ENCODE measurements around the gene MTX1. TPM values are rescaled to one million over a fixed set of nuclear protein-coding genes. Genes with fewer than 3 reads are reported as not detected.

MTX1 gene
- total RNA-seq, 4 donors from 2014 or later = 37.9 to 75.5 (median 52.1) TPM

DNA sequence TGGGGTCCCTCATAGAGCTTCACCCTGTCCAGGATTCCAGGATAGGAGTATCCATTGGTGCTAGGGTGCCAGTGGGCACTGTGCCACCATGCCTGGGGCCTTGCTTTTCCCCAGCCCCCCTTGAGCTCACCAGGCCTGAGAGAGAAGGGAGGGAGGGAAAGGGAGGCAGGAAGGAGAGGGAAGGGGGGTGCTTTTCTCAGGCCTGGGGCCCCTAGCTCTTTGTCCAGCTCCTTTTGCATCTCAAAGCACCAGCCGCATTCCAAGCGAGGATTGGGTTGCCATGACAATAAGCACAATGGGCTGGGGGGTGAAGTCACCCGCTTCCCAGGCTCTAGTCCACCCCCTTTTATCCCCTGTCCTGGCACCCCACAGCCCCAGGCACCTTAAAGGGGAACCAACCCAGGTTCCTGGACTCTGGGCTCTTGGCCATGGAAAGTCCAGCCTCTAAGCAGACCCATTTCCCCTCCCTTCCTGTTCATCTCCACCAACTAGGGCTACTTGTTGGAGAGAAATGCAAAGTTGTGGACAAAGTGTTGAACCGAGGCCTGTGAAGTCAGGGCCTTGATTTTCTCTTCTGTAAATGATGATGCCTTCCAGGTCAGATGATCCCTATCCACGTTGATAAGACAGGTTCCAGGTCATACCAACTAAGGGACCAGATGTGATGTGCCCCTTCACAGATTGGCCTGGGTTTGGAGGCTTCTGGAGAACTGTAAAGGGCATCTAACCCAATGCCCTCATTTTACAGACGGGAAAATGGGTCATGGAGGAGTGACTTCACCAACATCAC, 12.2 kb upstream of the MTX1 start:
- no peak for DNase-seq
- H3K4me1 ChIP-seq = peaks cover 9 to 34% of the 10 kb centered on the region in 2 donors
- intact Hi-C loops (cut with DNase I) = no loop called here
- H3K9me3 ChIP-seq = no peaks in the 10 kb centered on the region
- no peaks in the 10 kb centered on the region for H3K36me3 ChIP-seq
- H3K27ac ChIP-seq = no peak overlapping the region
- TF ChIP-seq, protein P1, sequence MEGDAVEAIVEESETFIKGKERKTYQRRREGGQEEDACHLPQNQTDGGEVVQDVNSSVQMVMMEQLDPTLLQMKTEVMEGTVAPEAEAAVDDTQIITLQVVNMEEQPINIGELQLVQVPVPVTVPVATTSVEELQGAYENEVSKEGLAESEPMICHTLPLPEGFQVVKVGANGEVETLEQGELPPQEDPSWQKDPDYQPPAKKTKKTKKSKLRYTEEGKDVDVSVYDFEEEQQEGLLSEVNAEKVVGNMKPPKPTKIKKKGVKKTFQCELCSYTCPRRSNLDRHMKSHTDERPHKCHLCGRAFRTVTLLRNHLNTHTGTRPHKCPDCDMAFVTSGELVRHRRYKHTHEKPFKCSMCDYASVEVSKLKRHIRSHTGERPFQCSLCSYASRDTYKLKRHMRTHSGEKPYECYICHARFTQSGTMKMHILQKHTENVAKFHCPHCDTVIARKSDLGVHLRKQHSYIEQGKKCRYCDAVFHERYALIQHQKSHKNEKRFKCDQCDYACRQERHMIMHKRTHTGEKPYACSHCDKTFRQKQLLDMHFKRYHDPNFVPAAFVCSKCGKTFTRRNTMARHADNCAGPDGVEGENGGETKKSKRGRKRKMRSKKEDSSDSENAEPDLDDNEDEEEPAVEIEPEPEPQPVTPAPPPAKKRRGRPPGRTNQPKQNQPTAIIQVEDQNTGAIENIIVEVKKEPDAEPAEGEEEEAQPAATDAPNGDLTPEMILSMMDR (IDR thresholded peaks at IDR 0.05) = no peak
- TF ChIP-seq POLR2A (IDR thresholded peaks at IDR 0.05) = no peak
- H3K4me3 ChIP-seq (replicated peaks in 1 of 3) = no peak overlapping the region
- no peaks in the 10 kb centered on the region for H3K27me3 ChIP-seq
- 81 to 90% methylated on average over 6 of the region's 6 CpGs for WGBS, 2 donors

GRCh38 chr1:155196893-155197638, 11.4 kb upstream of the MTX1 start:
- TF ChIP-seq, protein P1 (IDR thresholded peaks at IDR 0.05) = no peak
- no peak for TF ChIP-seq POLR2A (IDR thresholded peaks at IDR 0.05)
- H3K9me3 ChIP-seq = no peaks in the 10 kb centered on the region
- no peaks in the 10 kb centered on the region for H3K36me3 ChIP-seq
- H3K4me3 ChIP-seq (replicated peaks in 1 of 3) = no peak overlapping the region
- WGBS, 2 donors = 92 to 94% methylated on average over 15 to 20 of the region's 20 CpGs
- H3K27ac ChIP-seq = no peak overlapping the region
- DNase-seq = no peak
- peaks cover 9 to 32% of the 10 kb centered on the region in 2 donors for H3K4me1 ChIP-seq
- H3K27me3 ChIP-seq = no peaks in the 10 kb centered on the region
- intact Hi-C loops (cut with DNase I) = no loop called here

DNA sequence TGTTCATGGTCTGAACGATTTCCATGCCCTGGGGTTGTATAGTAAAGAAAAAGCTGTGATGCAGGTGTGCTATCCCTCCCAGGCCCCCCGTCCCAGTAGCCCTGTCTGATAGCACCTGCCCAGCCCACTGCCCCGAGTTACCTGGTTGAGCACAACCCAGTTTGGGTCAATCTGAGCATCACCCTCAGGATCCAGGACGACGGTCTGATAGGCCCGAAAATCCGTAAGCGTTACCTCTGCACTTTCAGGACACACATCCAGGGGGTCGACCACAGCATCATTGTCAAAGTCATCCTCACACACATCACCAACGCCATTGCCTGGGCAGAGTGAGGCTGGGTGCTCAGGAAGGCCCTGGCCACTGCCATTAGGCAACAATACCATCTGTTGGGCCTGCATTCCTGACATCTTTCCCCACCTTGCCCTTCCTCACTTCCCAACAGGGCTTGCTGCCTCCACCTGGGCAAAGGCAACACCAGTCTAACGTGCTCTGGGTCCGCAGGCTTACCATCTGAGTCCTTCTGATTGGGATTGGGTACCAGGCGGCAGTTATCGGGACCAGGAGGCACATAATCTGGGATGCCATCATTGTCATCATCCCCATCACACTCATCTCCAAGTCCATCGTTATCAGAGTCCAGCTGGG, 10.5 kb upstream of the MTX1 start:
- no peak for DNase-seq
- no peak overlapping the region for H3K4me3 ChIP-seq (replicated peaks in 1 of 3)
- H3K27ac ChIP-seq = no peak overlapping the region
- H3K27me3 ChIP-seq = no peaks in the 10 kb centered on the region
- WGBS, 2 donors = 91 to 95% methylated on average over 15 of the region's 15 CpGs
- TF ChIP-seq POLR2A (IDR thresholded peaks at IDR 0.05) = no peak
- TF ChIP-seq, protein P1 (IDR thresholded peaks at IDR 0.05) = no peak
- H3K4me1 ChIP-seq = peaks cover 9 to 22% of the 10 kb centered on the region in 2 donors
- no peaks in the 10 kb centered on the region for H3K36me3 ChIP-seq
- no peaks in the 10 kb centered on the region for H3K9me3 ChIP-seq
- intact Hi-C loops (cut with DNase I) = no loop called here

DNA sequence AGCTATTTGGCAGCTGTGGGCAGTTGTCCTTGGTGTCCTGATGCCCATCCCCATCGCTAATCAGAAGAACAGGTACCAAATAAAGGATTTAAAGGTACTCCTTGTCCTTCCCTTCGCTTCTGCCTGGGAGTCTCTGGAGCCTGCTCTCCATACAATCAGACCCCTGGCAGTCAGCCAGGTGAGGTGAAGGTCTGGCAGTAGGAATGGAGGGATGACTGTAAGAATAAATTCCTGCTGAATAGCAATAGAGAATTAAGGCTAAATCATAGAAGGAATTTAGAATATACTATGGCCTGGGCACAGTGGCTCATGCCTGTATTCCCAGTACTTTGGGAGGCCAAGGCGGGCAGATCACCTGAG, 10.0 kb upstream of the MTX1 start:
- TF ChIP-seq, protein P1 (IDR thresholded peaks at IDR 0.05) = no peak
- no peak for TF ChIP-seq POLR2A (IDR thresholded peaks at IDR 0.05)
- WGBS, 2 donors = 94 to 100% methylated on average over 3 of the region's 3 CpGs
- no peaks in the 10 kb centered on the region for H3K27me3 ChIP-seq
- H3K36me3 ChIP-seq = no peaks in the 10 kb centered on the region
- intact Hi-C loops (cut with DNase I) = no loop called here
- peaks cover 9 to 19% of the 10 kb centered on the region in 2 donors for H3K4me1 ChIP-seq
- H3K27ac ChIP-seq = no peak overlapping the region
- H3K4me3 ChIP-seq (replicated peaks in 1 of 3) = no peak overlapping the region
- DNase-seq = no peak
- no peaks in the 10 kb centered on the region for H3K9me3 ChIP-seq
